Measurements from ENCODE around the gene NDUFB6.

Gene NDUFB6

GRCh38 chr9:32516241-32516640 is 56.7 kb downstream of the NDUFB6 start:
- no peak for DNase-seq

- DNase-seq = peak; percentile 17
Measured at GRCh38 chr9:32508728-32509127, 64.2 kb downstream of the NDUFB6 start.

- DNase-seq = no peak
Measured at GRCh38 chr9:32503008-32503407, 70.0 kb downstream of the NDUFB6 start.

Data from DMS53 (cell line).